ENCODE data around the gene RNASEL. TPM values are rescaled to one million over a fixed set of nuclear protein-coding genes. Genes with fewer than 3 reads are reported as not detected.

Gene RNASEL
- total RNA-seq, 2 experiments from 2014 or later, result 3.7 TPM

GRCh38 chr1:182587093-182587492, 2.0 kb downstream of the RNASEL start:
- ChIA-PET CTCF (interaction anchor here (4.9 to 27.6 kb wide), 3 partner anchors 9 to 202 kb away, joined by 24 to 1003 read pairs (median 40); partner anchors contain the start of gene NPL), POLR2A (interaction anchor here (0.8 kb wide), 1 partner anchor 203 kb away, joined by 3 read pairs; no protein-coding TSS in a partner anchor)
- TF ChIP-seq CTCF (IDR thresholded peaks at IDR 0.05), result no peak
- Mint-ChIP-seq H3K27ac (no peak overlapping the region), H3K27me3 (no peaks in the 10 kb centered on the region), H3K9me3 (peaks cover 2% of the 10 kb centered on the region), H3K4me1 (ENCODE audit: low read depth) (peaks cover 58% of the 10 kb centered on the region), H3K4me3 (no peak overlapping the region), H3K36me3 (ENCODE audit: low read depth) (peaks cover 18% of the 10 kb centered on the region)
- DNase-seq, result no peak
- ATAC-seq, result no peak
- intact Hi-C loops (cut with micrococcal nuclease), result no loop called here

- ATAC-seq (no peak), DNase-seq (no peak)
- Mint-ChIP-seq H3K36me3 (ENCODE audit: low read depth) (peaks cover 18% of the 10 kb centered on the region), H3K27me3 (no peaks in the 10 kb centered on the region), H3K27ac (no peak overlapping the region), H3K9me3 (peaks cover 2% of the 10 kb centered on the region), H3K4me3 (no peak overlapping the region), H3K4me1 (ENCODE audit: low read depth) (peaks cover 59% of the 10 kb centered on the region)
- CTCF ChIA-PET, result interaction anchor here (4.9 to 27.6 kb wide), 3 partner anchors 10 to 203 kb away, joined by 24 to 1003 read pairs (median 40); partner anchors contain the start of gene NPL
- POLR2A ChIA-PET, result interaction anchor here (0.8 to 1.2 kb wide), 2 partner anchors 10 to 204 kb away, joined by 3 read pairs; no protein-coding TSS in a partner anchor
- TF ChIP-seq CTCF (IDR thresholded peaks at IDR 0.05), result no peak
- intact Hi-C loops (cut with micrococcal nuclease), result no loop called here
Observed at GRCh38 chr1:182586380-182586779, 2.7 kb downstream of the RNASEL start.

- H3K9me3 Mint-ChIP-seq, result peaks cover 2% of the 10 kb centered on the region
- ATAC-seq (no peak), DNase-seq (no peak)
- H3K27ac Mint-ChIP-seq, result no peak overlapping the region
- H3K36me3 Mint-ChIP-seq (ENCODE audit: low read depth), result peaks cover 24% of the 10 kb centered on the region
- intact Hi-C loops (cut with micrococcal nuclease), result no loop called here
- H3K4me3 Mint-ChIP-seq, result no peak overlapping the region
- CTCF ChIA-PET, result interaction anchor here (1.2 to 27.6 kb wide), 3 partner anchors 12 to 204 kb away, joined by 3 to 1003 read pairs (median 24); partner anchors contain the start of gene NPL
- H3K27me3 Mint-ChIP-seq, result no peaks in the 10 kb centered on the region
- TF ChIP-seq CTCF (IDR thresholded peaks at IDR 0.05), result no peak
- H3K4me1 Mint-ChIP-seq (ENCODE audit: low read depth), result peaks cover 54% of the 10 kb centered on the region
- POLR2A ChIA-PET, result no interaction called here
Observed at GRCh38 chr1:182584746-182585145, 4.3 kb downstream of the RNASEL start.

DNA sequence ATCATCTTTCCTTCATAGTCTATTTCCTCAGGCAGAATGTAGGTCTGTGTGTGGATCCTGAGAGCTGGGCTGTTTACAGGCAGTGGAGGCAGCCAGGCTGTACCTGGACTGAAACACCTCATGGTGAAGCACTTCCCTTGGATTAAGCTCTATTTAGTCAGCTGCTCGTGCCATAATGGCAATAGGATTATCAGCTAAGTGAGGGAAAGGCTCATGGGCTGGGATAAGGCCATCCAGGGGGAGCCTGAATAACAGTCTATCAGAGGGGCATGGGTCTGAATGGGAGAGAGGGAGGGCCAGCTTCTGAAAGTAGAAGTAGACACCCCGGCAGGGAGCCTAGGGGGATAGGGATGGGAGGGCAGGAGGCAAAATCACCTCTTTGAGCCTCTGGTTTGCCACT, 8.3 kb downstream of the RNASEL start:
- Mint-ChIP-seq H3K27ac (no peak overlapping the region), H3K36me3 (ENCODE audit: low read depth) (peaks cover 30% of the 10 kb centered on the region), H3K9me3 (no peaks in the 10 kb centered on the region), H3K4me3 (no peak overlapping the region), H3K4me1 (ENCODE audit: low read depth) (peaks cover 39% of the 10 kb centered on the region), H3K27me3 (no peaks in the 10 kb centered on the region)
- TF ChIP-seq CTCF (IDR thresholded peaks at IDR 0.05), result no peak
- intact Hi-C loops (cut with micrococcal nuclease), result no loop called here
- DNase-seq (no peak), ATAC-seq (no peak)
- POLR2A ChIA-PET, result no interaction called here
- CTCF ChIA-PET, result interaction anchor here (1.4 to 2.2 kb wide), 2 partner anchors 10 to 15 kb away, joined by 3 to 10 read pairs; no protein-coding TSS in a partner anchor

DNA sequence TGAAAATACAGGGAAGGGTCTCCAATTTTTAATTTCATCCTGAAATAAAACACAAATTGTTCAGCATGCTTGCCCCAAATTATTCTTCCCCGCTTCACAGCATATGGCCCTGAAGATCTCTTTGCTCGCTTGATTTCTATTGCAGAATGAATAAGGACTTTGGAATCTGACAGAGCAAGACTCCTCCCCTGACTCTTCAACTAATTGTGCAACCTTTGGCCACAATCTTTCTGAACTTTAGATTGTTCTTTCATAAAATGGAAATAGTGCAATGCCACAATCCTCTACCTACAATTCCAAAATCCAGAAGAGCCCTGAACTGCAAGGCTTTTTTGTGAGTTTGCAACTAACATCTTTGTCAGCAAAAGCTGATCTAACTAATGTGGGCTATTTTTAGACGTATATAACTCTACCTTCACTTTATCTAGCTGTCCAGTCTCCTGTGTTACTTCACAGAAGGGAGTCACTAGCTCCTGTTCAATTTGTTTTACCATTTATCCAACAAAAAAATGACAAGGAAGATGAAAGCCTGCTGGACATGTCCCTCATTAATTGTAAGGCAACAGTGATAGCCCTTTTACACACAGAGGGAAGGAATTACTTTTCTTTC, 13.4 kb downstream of the RNASEL start:
- no peak for TF ChIP-seq CTCF (IDR thresholded peaks at IDR 0.05)
- DNase-seq (no peak), ATAC-seq (no peak)
- no peak overlapping the region for H3K4me3 Mint-ChIP-seq
- intact Hi-C loops (cut with micrococcal nuclease), result no loop called here
- H3K9me3 Mint-ChIP-seq, result no peaks in the 10 kb centered on the region
- ChIA-PET CTCF (interaction anchor here (1.0 to 1.4 kb wide), 4 partner anchors 17 to 207 kb away, joined by 3 to 5 read pairs (median 4); no protein-coding TSS in a partner anchor), POLR2A (no interaction called here)
- no peaks in the 10 kb centered on the region for H3K27me3 Mint-ChIP-seq
- peaks cover 3% of the 10 kb centered on the region for H3K4me1 Mint-ChIP-seq (ENCODE audit: low read depth)
- no peak overlapping the region for H3K27ac Mint-ChIP-seq
- H3K36me3 Mint-ChIP-seq (ENCODE audit: low read depth), result peaks cover 32% of the 10 kb centered on the region
